ENCODE results near the gene SRSF10.
A peak's percentile ranks its signal among the peaks of the same experiment; 100 is the strongest.

GRCh38 chr1:24027838-24028468 lies 47.8 kb upstream of the SRSF10 start:
- peak; percentile 62 for TF ChIP-seq CTCF (conservative IDR thresholded peaks at IDR 0.05)
- TF ChIP-seq EZH2 (IDR thresholded peaks at IDR 0.05; ENCODE audit: low read depth) = no peak
